Left renal pelvis (tissue), 4 donors: ENCODE measurements around the gene ATAD3B. TPM values are rescaled to one million over a fixed set of nuclear protein-coding genes. Genes with fewer than 3 reads are reported as not detected.
"Not testable (repeated sequence)": the region's sequence is repeated elsewhere in the genome, so short reads cannot be mapped to it uniquely, and the experiment has no call there.

Experiments used
- DNase-seq, 4 donors: peaks; one replicate each; pipeline ENCODE4 v3.0.0-alpha.2; 2013; ENCODE audit warnings: low read depth in 4 of 4, low spot score in 3 of 4
- polyA plus RNA-seq, 4 donors: library from polyadenylated mRNA; unstranded; fragments of 120-200 nt; gene quantifications; one replicate each; pipeline ENCODE4 v1.2.1, GENCODE V29; 2013; ENCODE audit not compliant: insufficient read length in 4 of 4

Gene ATAD3B
- polyA plus RNA-seq, 4 donors = 8.4 to 28.1 (median 14.2) TPM

GRCh38 chr1:1432951-1433803 is 38.4 kb upstream of the ATAD3B start:
- DNase-seq = no peak

GRCh38 chr1:1433804-1434130 is 37.8 kb upstream of the ATAD3B start:
- DNase-seq = no peak

- no peak for DNase-seq
Observed at GRCh38 chr1:1434131-1434823, 37.3 kb upstream of the ATAD3B start.

GRCh38 chr1:1434824-1435105 is 36.8 kb upstream of the ATAD3B start:
- no peak for DNase-seq

GRCh38 chr1:1435106-1435903 is 36.3 kb upstream of the ATAD3B start, which contains the start of gene VWA1:
Gene VWA1, plus strand, starts transcription at chr1:1435690. Its CDS starts 59 bp downstream, at chr1:1435749.
- DNase-seq = no peak

- DNase-seq = no peak
Observed at GRCh38 chr1:1435911-1436629, 35.5 kb upstream of the ATAD3B start.

- no peak for DNase-seq
Observed at GRCh38 chr1:1436630-1437032, 34.9 kb upstream of the ATAD3B start.

- DNase-seq = no peak
Observed at GRCh38 chr1:1437033-1437903, 34.3 kb upstream of the ATAD3B start.

GRCh38 chr1:1437904-1438376 is 33.6 kb upstream of the ATAD3B start:
- no peak for DNase-seq

- no peak for DNase-seq
Observed at GRCh38 chr1:1438531-1439381, 32.8 kb upstream of the ATAD3B start.

- DNase-seq = no peak
Observed at GRCh38 chr1:1439546-1440261, 31.9 kb upstream of the ATAD3B start.

- no peak for DNase-seq
Observed at GRCh38 chr1:1440262-1441001, 31.1 kb upstream of the ATAD3B start.

- DNase-seq = no peak
Observed at GRCh38 chr1:1441002-1441888, 30.3 kb upstream of the ATAD3B start.

GRCh38 chr1:1442069-1442770 is 29.3 kb upstream of the ATAD3B start:
- no peak for DNase-seq

- not testable (repeated sequence) for DNase-seq
Observed at GRCh38 chr1:1446631-1447030, 24.9 kb upstream of the ATAD3B start.
